Mucosa of stomach (tissue), 1 donor: Measurements from ENCODE around the gene CSTF2.

Source experiments
- H3K27me3 ChIP-seq: one replicate; pipeline ENCODE4 v1.7.0; 2013; ENCODE audit warnings: mild to moderate bottlenecking, low read length; ENCODE audit not compliant: control insufficient read depth, insufficient read depth
- H3K36me3 ChIP-seq: one replicate; pipeline ENCODE4 v1.7.0; 2013; ENCODE audit warnings: low read length; ENCODE audit not compliant: control insufficient read depth, insufficient read depth
- H3K4me1 ChIP-seq: one replicate; pipeline ENCODE4 v1.7.0; 2013; ENCODE audit warnings: mild to moderate bottlenecking, low read length; ENCODE audit not compliant: control insufficient read depth, insufficient read depth
- H3K4me3 ChIP-seq: one replicate; pipeline ENCODE4 v1.7.0; 2013; ENCODE audit warnings: low read length
- H3K9ac ChIP-seq: one replicate; pipeline ENCODE4 v1.7.0; 2013; ENCODE audit warnings: mild to moderate bottlenecking, low read length, moderate library complexity
- H3K9me3 ChIP-seq: one replicate; pipeline ENCODE4 v1.7.0; 2013; ENCODE audit warnings: mild to moderate bottlenecking, low read length, moderate library complexity; ENCODE audit not compliant: control insufficient read depth
- donor health status: Pancreatic carcinoma.

Gene CSTF2

DNA sequence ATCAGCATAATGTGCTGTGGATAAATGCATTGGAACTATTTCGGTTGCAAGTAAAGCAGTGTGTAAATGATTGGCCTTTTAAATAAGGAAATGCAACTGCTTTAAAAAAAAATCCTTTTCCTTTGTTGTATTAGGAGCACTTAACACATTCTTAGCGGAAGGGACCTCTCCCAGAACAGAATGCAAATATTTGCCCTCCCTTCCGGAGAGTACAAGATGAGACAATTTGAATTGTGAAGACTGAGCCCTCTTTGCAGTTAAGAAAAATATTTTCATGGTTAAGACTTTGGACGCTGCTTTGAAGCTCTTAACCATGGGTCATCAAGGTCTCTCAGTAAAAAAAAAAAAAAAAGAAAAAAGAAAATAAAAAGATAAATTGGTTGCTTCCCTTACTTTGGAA lies 63.5 kb downstream of the CSTF2 start:
- H3K4me1 ChIP-seq: no peaks in the 10 kb centered on the region
- no peak overlapping the region for H3K9ac ChIP-seq
- H3K27me3 ChIP-seq: no peaks in the 10 kb centered on the region
- H3K9me3 ChIP-seq: no peaks in the 10 kb centered on the region
- H3K36me3 ChIP-seq: no peaks in the 10 kb centered on the region
- no peak overlapping the region for H3K4me3 ChIP-seq
